Stimulated activated CD8-positive, alpha-beta memory T cell treated with anti-CD3 and anti-CD28 coated beads, Interleukin-4, amount 100 ng/mL, for 48 hours (primary cell): Measurements from ENCODE around the gene RTN1.
A peak's percentile ranks its signal among the peaks of the same experiment; 100 is the strongest.

Experiments used
- DNase-seq: peaks from one replicate; pipeline ENCODE4 v3.0.0-alpha.2; 2020

The RTN1 gene

GRCh38 chr14:59622631-59623030, 247.9 kb downstream of the RTN1 start:
- no peak for DNase-seq

- no peak for DNase-seq
Observed at GRCh38 chr14:59619061-59619460, 251.5 kb downstream of the RTN1 start.

- no peak for DNase-seq
Observed at GRCh38 chr14:59601056-59601455, 269.5 kb downstream of the RTN1 start.

- DNase-seq, result no peak
Observed at GRCh38 chr14:59600211-59600945, 270.2 kb downstream of the RTN1 start.

GRCh38 chr14:59595071-59595470, 275.5 kb downstream of the RTN1 start:
- DNase-seq, result no peak

- DNase-seq, result no peak
Observed at GRCh38 chr14:59591641-59592370, 278.8 kb downstream of the RTN1 start.

GRCh38 chr14:59588101-59588500, 282.5 kb downstream of the RTN1 start:
- DNase-seq, result no peak

- DNase-seq, result no peak
Observed at GRCh38 chr14:59585891-59586554, 284.6 kb downstream of the RTN1 start.

GRCh38 chr14:59583755-59584154, 286.8 kb downstream of the RTN1 start:
- DNase-seq, result no peak

GRCh38 chr14:59582845-59583509, 287.6 kb downstream of the RTN1 start:
- DNase-seq, result no peak

GRCh38 chr14:59582161-59582560, 288.4 kb downstream of the RTN1 start:
- DNase-seq, result no peak

- DNase-seq, result no peak
Observed at GRCh38 chr14:59580911-59581310, 289.7 kb downstream of the RTN1 start.

GRCh38 chr14:59576332-59577294, 294.0 kb downstream of the RTN1 start, which contains the start of gene CCDC175:
Gene CCDC175, minus strand, starts transcription at chr14:59576812. Its CDS starts 37 bp downstream, at chr14:59576775.
- peak; percentile 91 for DNase-seq

GRCh38 chr14:59570122-59570521, 300.5 kb downstream of the RTN1 start:
- no peak for DNase-seq

GRCh38 chr14:59566725-59567124, 303.9 kb downstream of the RTN1 start:
- DNase-seq, result no peak

GRCh38 chr14:59566296-59566695, 304.3 kb downstream of the RTN1 start:
- DNase-seq, result no peak

- no peak for DNase-seq
Observed at GRCh38 chr14:59565087-59565486, 305.5 kb downstream of the RTN1 start.

GRCh38 chr14:59564366-59564765, 306.2 kb downstream of the RTN1 start:
- no peak for DNase-seq

- no peak for DNase-seq
Observed at GRCh38 chr14:59547310-59547709, 323.3 kb downstream of the RTN1 start.
